GM19351 (cell line): ENCODE data around the gene GRIN2A.

Source experiments
- ATAC-seq: cut with Tn5 transposase; IDR thresholded peaks from one replicate; pipeline ENCODE4 v1.9.1; 2021; ENCODE audit warnings: mild to moderate bottlenecking, moderate library complexity; ENCODE audit not compliant: unreplicated experiment

The GRIN2A gene

DNA sequence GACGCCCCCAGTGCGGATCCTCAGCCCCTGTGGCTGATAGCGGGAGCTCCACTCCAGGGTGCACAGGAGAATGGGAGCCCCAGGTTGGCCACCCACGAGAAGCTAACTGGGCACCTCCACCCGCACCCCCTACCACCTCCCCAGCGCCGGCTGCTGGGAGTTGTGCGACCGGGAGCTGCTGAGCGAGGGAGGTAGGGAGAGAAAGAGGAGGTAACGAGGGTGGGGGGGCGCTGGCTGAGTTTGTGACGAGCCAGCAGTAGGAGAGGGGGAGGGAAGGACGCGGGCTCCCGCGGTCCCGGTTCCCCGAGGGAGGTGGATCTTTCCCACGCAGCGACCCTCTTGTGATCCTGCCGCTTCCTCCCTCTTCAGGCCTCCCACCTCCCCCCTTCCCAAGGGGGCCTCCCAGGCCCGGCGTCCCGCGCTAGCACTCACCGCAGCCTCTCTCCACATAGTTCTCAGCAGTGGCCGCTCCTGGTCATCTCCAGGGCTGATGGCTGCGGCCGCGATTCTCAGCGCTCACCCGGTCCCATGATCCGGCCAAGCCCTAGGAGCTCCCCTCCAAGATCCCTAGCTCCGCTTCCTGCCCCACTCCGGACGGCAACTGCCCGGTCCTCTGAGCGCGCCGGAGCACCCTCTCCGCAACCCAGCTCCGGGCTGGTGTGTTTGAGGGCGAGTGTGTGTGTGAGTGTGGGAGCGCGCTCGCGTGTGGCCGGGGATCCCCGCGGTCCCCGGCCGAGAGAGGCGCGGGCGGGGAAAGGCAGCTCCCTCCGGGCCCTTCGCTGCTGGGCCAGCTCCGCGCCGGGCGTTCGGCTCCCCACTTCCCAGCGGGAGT lies at the start of gene GRIN2A:
Gene GRIN2A, minus strand, starts transcription at position 207 of the 832 bp plus-strand sequence. CDS start 2,017 bp downstream, outside the sequence.
- ATAC-seq = no peak

DNA sequence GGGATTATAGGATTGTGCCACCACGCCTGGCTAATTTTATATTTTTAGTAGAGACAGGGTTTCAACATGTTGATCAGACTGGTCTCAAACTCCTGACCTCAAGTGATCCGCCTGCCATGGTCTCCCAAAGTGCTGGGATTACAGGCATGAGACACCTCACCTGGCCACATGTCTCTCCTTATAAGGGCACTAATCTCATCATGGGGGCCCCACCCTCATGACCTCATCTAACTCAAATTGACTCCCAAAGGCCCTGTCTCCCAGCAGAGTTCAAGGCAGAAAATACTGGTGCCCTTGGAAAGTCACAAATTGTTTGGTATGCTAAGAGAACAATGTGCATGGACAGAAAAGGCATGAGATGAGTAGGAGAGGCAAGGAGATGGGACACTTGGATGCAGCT lies 49.3 kb upstream of the GRIN2A start:
- ATAC-seq = no peak

DNA sequence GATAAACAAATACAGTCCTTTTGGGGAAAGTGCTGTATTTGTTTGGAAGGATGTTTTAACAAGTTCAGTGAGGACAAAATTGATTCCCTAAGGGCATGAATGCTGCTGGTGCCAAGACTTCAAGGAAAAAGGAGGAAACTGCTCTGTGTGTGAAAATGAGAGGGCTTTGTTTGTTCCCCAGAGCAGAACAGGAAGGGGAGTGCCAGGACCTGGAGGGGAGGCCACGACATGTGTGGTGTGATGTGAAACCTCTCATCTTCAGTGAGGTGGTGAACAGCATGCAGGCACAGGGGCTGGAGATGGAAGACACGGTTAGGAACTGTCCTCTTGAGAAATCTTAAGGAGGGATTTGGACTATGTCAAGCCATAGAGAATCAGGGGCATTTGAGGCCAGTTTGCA lies 46.6 kb upstream of the GRIN2A start:
- peak; percentile 63 for ATAC-seq

DNA sequence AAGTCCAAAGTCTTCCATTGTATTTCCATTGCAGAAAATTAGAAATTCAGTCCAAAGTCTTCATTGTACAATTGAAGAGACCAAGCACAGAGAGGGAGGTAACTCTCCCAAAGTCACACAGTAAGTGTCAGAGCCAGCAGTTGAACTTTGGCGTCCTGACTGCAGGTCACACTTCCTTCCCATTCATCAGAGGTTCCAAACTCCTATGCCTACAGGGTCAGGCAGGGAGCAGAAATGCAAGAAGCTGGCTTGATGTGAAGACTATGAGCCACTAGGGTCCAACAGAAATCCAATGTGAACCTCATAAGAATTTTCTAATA lies 44.7 kb upstream of the GRIN2A start:
- no peak for ATAC-seq

DNA sequence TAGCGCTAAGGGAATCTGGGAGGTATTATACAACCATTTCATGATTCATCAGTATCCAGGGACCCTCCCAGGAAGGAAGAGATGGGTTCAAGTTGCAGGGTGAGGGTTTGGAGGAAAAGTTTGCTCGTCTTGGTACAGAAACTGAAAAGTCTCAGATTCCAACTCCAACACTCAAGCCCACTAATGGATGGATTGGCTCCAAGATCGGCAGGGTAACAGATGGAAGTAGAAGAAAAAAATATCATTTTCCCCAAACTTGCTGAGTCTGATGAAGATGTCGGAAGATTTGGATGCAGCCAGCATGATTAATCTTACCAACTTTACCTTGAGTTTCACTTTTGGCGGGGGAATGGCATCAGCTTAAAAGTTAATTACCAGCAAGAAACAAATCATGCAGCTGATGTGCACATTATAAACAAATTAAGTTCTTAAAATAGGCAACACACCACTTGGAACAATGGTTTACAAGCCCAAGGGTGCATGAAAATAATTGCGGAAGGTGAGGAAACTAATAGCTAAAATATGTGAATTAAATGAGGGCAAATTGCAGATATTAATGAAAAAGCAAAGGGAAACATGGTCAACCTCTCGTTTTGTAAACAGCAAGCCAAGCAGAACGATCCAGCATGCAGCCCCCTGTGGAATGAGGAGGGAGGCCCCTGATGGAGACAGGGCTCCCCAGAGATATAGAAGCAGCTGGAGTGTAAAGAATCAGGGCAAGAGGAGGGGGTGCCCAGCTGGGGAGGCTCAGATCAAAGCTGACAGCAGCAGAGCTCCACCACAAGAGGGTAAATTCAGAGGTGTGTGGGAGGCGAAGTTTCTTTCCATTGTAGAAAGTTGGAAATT lies 44.1 kb upstream of the GRIN2A start:
- no peak for ATAC-seq

DNA sequence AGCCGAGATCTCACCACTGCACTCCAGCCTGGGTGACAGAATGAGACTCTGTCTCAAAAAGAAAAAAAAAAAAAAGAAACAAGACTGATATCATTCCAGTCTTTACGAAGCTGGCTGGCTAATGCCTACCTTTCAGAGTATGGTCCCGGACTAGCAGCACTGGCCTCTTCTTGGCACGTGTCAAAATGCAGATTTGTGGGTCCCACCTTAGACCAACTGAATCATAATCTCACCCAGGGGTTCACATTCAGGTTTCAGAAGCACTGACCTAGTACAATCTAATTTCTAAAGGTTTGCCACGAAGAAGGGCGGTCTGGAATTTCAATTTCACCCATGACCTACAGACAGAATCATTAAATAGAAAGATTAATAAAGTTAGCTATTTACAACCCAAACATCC lies 43.4 kb upstream of the GRIN2A start:
- no peak for ATAC-seq

DNA sequence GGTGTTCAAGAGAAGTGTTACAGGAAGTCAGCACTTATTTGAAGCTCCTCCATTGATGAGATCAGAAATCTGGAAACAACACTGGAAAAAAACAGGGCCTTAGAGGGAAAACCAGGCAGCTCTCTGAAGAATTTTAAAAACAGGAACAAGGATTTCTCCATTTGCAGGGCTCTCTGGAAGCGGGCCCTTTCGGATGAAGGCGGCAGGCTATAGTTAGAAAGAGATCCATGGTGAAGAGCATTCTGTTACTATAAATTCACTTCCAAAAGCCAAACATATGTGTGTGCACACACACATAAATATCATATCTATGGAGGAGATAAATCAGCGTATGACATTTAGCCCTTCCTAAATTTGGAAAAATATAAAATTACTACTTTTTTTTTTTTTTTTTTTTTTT lies 42.6 kb upstream of the GRIN2A start:
- no peak for ATAC-seq

DNA sequence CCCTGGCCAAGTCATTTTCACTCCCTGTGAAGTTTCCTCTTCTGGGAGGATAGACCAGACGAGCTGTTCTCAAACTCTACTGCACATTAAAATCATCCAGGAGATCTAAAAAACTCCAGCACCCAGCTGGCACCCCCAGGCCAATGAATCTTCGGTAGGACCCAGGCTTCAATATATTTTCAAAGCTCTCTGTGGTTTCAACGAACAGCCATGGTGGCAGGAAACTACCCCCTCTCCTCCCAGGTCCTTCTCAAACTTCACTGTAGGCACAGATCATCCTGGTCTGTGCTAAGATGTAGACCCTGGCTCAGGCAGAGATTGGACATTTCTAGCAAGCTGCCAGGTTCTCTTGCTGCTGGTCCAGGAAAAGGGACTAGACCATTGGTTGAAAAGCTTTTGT lies 38.7 kb upstream of the GRIN2A start:
- no peak for ATAC-seq

DNA sequence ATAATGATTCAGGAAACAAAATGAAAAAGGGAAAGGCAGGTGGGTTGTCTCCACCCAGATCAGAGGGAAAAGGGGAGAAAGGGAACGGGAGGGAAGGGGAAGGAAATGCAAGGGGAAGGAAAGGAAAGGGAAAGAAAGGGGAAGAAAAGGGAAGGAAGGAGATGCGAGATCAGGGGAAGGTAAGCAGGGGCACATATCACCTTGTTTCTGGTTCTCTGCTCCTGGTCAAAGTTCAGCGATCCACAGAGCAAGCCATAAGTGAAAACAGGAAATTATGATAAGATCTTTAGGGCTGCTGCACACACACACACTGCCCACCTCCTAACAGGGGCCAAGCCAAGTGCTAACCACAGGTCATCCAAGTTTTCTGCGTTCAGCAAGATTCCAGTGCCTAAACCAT lies 37.5 kb upstream of the GRIN2A start:
- no peak for ATAC-seq

DNA sequence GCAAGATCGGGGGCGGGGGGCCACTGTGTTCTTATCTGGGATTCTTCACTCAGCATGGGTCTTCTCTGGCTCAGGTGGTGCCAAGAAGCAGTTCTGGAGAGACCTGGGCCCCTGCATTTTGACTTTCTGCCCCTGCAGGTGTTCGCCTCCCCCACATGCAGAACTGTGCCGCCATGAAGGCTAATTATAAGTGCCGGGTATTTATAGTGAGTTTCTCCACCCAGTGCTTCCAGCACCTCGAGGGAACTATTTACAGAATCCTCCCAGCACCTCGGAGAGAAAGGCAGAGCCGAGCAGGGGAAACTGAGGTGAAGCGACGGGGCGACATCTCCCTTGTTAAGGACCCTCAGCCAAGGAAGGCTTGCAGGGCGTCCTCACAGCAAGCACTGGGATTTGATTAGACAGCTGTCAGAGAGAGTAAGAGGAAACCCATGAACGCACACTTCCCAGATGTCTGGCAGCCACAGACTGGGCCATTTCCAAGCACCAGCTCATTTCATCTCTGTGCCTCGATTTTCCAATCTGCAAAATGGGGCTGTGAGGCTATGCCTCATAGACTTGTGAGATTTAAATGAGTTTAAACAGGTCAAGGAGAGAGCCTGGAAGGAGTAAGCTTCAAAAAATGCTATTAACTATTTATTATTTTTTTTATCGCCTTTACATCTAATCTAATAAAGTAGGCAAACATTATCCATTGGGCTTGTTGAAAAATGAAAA lies 36.4 kb upstream of the GRIN2A start:
- no peak for ATAC-seq

DNA sequence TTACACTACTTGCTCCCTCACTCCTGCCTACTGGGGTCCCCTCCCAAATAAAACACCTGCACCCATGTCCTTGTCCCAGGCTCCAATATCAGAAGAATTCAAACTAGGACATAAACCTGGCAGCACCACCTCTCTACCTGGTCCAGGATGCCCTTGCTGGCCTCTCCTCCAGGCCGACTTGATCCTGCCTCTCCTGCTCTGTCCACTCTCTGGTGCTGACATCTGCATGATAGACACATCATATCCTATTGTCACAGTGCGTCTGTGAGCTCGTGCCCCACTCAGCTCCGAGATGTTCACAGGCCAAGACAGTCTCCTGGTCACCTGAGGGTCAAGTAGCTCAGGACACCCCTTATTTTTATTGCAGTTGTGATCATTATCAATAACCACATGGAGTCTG lies 31.5 kb upstream of the GRIN2A start:
- no peak for ATAC-seq

DNA sequence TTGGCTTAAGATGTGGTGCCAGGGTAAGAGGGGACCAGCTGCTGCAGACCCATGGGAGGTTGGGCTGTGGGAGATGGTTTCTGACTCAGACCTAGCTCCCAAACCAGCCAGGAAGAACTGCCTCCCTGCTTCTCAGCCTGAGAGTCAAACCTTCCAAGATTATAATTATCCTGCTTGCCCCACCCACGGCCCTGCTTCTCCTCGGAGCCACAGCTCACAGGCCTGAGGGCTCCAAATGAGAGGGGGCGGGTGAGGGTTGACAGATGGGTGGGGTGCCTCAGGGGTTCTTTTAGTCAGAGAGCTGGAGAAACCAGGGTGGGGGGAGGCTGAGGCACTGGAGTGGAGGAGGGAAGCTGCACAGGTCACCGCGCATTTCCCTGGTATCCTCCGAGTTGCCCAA lies 28.7 kb upstream of the GRIN2A start:
- ATAC-seq = no peak

DNA sequence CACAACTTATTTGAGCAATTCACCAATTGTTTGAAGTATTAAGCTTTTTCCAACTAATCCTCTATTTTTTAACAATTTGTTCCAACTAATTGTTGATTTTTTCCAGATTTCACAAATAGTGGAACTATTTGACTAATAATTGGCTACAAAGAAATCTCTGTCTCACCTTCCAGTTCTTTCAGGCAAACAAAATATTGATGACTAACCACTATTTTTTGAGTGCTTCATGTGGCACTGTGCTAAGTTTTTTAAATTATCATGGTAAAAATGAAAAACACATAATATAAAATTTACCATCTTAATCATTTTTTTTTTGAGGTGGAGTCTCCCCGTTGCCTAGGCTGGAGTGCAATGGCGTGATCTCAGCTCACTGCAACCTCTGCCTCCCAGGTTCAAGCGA lies 24.6 kb upstream of the GRIN2A start:
- no peak for ATAC-seq

DNA sequence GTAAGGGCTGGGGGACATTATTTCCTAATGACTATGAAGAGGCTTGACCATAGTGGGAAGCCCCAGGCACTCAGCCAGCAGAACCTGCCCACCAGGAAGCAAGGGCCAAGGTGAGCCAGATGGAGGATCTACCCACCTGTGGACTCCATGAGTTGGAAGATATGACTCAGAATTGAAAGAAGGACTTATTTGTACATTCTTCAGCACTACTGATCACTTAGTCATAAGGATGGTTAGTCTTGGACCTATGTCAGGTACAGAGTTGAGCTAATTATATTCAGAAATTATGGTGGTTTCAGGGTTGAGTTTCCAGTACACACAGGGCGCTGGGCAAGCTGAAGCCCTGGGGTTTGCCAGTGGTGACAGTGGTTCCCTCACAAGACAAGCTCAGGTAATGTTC lies 24.0 kb upstream of the GRIN2A start:
- peak; percentile 88 for ATAC-seq

DNA sequence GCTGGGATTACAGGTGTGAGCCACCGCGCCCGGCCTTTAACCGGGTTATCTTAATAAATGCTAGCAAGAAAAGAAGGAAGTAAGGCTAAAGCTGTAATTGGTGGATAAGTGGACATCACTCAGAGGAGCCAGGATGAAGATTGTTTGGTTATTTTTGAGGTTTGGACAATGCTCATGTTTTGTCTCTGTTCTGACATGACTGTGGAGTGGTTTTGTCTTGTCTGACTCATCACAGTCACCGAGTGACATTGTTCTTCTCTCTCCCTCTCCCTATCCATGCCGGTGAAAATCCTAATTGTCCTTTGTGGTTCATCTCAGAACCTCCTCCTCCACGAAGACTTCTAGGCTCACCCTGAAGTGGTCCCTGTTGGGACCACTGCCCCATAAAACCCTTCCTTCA lies 23.5 kb upstream of the GRIN2A start:
- ATAC-seq = peak; percentile 41

DNA sequence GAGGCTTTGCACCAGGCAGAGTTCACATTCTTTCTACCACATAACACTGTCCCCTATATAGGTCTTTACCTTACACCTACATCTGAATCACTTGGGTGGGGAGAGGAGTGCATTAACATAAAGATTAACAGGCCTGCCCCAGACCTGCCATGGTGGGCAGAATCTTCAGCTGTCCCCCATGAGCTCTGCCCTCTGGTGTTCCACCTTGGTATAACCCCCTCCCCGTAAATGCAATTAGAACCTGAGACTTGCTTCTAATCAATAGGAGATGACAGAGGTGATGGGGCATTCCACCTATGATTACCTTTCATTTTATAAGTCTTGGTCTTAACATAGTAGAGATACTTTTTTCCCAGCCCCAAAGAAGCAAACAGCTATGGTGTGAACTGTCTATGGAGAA lies 20.4 kb upstream of the GRIN2A start:
- no peak for ATAC-seq

DNA sequence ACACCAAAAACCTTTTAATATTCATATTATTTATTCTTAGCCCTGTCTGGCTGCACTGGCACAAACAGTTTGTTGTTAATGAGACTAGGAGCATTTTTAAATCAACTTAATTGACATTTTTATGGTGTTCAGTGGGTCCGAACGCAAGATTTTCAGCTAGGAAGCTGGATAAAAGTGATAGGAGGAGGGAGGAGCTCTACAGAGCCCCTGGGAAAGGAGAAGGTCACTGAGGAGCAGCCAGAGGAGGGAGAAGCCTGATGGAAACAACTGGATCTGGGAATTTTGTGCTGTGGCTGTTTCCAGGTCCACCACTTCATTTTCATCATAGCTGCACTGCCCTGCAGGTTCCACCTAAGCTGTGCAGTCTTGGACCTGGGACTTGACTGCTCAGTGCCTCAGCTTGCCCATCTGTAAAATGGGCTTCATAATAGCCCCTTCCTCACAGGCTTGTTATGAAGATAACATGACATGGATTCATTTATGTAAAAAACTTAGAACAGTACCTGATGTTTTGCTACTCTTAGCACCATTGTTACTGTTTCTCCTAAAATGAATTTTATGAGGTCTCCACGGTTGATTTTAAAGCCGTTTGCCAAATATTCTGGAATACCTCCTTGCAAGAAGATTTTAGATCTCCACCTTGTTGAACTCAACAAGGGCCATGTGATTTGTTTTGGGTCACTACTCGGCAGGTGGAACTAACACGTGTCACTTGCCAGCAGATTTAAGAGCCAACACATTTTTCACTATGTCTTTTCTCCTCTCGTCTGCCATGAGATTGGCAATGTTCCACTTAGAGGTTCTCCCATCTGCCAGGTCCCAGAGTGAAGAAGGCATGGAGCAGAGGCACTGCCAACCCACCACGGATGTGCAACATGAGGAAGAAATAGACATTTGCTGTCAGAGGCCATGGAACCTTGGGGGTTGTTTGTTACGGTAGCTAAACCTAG lies 18.7 kb upstream of the GRIN2A start:
- ATAC-seq = no peak

DNA sequence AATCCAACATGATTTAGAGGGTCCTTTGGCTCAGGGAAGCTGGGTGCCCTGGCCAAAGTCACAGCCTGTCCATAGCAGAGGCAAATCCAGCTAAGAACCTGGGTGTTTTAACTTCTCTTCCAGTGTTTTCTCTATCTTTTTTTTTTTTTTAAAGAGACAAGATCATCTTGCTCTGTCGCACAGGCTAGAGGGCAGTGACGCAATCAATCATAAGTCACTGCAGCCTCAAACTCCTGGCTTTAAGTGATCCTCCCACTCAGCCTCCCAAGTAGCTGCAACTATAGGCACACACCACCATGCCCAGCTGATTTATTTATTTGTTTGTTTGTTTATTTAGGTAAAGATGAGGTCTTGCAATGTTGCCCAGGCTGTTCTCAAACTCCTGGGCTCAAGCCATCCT lies 14.8 kb upstream of the GRIN2A start:
- ATAC-seq = no peak

DNA sequence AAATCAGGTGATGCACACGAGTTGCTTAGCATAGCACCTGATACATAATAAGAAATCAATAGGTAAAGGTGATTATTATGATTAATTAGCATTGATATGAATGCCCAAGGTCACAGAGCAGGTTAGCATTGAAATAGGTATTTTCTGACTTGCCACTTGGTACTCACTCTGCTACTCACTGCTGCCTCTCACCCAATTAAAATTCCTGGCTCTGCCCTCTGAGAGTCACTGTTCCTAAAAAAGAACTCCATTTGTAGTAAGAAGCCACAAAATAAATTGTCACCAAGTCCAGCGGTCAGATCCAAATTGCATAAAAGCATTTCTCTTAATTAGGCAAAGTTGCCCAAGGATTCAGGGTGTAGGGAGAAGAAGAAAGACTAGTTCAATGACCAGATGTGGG lies 8.9 kb upstream of the GRIN2A start:
- ATAC-seq = no peak

DNA sequence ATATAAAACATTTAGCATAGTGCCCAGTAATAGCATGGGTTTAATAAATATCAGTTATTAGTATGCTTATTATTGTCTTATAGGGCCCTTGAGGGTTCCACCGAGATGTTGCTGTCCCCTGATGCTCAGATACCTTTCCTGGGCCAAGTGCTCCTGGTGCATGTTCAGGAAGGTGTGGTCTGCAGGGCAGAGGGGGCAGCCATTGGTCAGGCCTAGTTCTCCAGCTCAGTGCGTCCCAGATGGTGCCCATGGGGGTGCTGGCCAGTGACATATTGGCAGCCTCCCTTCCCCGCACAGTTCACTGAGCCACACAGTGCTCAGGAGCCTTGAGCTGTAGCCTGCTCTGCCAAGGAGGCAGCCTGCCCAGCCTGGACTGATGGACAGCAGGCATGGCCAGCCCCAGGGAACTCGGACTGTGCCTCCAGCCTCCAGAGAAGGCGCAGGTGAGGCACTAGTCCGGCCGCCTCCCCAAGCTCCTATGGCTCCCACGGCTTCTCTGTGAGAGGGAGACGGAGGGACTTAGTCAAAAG lies 7.7 kb upstream of the GRIN2A start:
- no peak for ATAC-seq
